Measurements from ENCODE around the gene CAMKMT. TPM values are rescaled to one million over a fixed set of nuclear protein-coding genes. Genes with fewer than 3 reads are reported as not detected.

The CAMKMT gene
- total and polyA plus RNA-seq, 2 donors (not counting 1 experiment from before 2014, with no cell fraction given) = 6.2 to 23.3 TPM

GRCh38 chr2:44799754-44800153 lies 438.0 kb downstream of the CAMKMT start:
- TF ChIP-seq, protein P1, sequence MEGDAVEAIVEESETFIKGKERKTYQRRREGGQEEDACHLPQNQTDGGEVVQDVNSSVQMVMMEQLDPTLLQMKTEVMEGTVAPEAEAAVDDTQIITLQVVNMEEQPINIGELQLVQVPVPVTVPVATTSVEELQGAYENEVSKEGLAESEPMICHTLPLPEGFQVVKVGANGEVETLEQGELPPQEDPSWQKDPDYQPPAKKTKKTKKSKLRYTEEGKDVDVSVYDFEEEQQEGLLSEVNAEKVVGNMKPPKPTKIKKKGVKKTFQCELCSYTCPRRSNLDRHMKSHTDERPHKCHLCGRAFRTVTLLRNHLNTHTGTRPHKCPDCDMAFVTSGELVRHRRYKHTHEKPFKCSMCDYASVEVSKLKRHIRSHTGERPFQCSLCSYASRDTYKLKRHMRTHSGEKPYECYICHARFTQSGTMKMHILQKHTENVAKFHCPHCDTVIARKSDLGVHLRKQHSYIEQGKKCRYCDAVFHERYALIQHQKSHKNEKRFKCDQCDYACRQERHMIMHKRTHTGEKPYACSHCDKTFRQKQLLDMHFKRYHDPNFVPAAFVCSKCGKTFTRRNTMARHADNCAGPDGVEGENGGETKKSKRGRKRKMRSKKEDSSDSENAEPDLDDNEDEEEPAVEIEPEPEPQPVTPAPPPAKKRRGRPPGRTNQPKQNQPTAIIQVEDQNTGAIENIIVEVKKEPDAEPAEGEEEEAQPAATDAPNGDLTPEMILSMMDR (IDR thresholded peaks at IDR 0.05) = no peak
- no peak for TF ChIP-seq EZH2 (IDR thresholded peaks at IDR 0.05; ENCODE audit: borderline replicate concordance, insufficient read depth, low read depth, low read length, poor library complexity, severe bottlenecking)
- H3K79me2 ChIP-seq (ENCODE audit: control insufficient read depth, insufficient read depth, low read length) = no peaks in the 10 kb centered on the region
- no peak for DNase-seq
- H4K20me1 ChIP-seq (ENCODE audit: control insufficient read depth, insufficient read depth, low read length, poor library complexity, severe bottlenecking) = no peaks in the 10 kb centered on the region
- 80% methylated on average over 2 of the region's 2 CpGs for WGBS (ENCODE audit: insufficient coverage)
- H3K27ac ChIP-seq (ENCODE audit: low read length in 2 of 2) = no peak overlapping the region
- intact Hi-C loops (cut with micrococcal nuclease) = loop anchor here (5.0 kb wide), 1 partner anchor 143 kb away; the partner anchor contains the start of gene SIX3
- POLR2A ChIA-PET = no interaction called here
- H3K4me3 ChIP-seq (ENCODE audit: control extremely low read depth in 1 of 5, extremely low read depth in 1 of 5, insufficient read depth in 1 of 5, low read depth in 2 of 5, low read length in 4 of 5) = no peak overlapping the region
- peaks cover 0 to 24% (median 0%) of the 10 kb centered on the region in 3 donors for H3K9me3 ChIP-seq (ENCODE audit: control extremely low read depth in 1 of 3, control insufficient read depth in 2 of 3, insufficient read depth in 1 of 3, low read length in 2 of 3)
- no peak for ATAC-seq (ENCODE audit: low read depth)
- Mint-ChIP-seq H3K9me3 (ENCODE audit: insufficient read depth) (no peaks in the 10 kb centered on the region), H3K4me1 (peaks cover 32% of the 10 kb centered on the region), H3K4me3 (no peak overlapping the region), H3K27ac (no peak overlapping the region), H3K27me3 (peaks cover 71% of the 10 kb centered on the region)
- H3K4me2 ChIP-seq (replicated peaks; ENCODE audit: low read depth, low read length, poor library complexity, severe bottlenecking) = no peak overlapping the region
- H3K9ac ChIP-seq (ENCODE audit: low read length) = no peak overlapping the region
- H3K36me3 ChIP-seq (replicated peaks in 1 of 2; ENCODE audit: control extremely low read depth in 1 of 2, control insufficient read depth in 1 of 2, extremely low read depth in 1 of 2, insufficient read depth in 2 of 2, low read length in 1 of 2) = no peaks in the 10 kb centered on the region
- CTCF ChIA-PET = no interaction called here
- peaks cover 30 to 40% of the 10 kb centered on the region in 2 donors for H3K4me1 ChIP-seq (ENCODE audit: control insufficient read depth in 2 of 2, insufficient read depth in 2 of 2, low read length in 2 of 2)
- H3K27me3 ChIP-seq (replicated peaks in 1 of 4; ENCODE audit: control extremely low read depth in 1 of 4, control insufficient read depth in 3 of 4, insufficient read depth in 4 of 4, low read length in 3 of 4) = peaks cover 0 to 72% (median 60%) of the 10 kb centered on the region in 4 experiments
- H2AFZ ChIP-seq (ENCODE audit: insufficient read depth, low read depth, low read length, poor library complexity, severe bottlenecking) = no peak overlapping the region

DNA sequence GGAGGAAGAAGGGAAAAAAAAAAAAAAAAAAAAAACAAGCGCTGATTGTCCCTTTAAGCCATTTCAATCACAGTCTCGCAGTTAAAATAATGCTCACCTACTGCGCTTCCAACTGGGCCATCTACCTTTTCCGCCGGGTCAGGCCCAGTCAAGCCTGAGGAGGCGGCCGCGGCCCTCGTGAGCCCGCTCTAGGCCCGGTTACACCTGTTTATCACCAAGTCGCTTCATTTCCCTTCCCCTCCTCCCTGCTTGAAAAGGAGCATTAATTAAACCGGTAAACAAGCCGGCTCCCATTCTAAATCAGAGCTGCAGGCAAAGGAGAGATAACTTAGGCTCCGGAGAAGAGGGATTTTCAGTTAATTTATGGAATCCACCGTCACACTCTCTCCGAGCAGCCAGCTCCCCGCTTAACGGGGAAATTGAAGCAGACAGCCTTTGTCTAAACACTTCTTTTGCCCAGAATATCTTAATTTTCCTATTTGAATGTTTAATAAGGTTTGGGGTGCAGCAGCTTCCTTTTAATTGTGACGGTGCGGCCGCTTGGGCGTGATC lies 439.6 kb downstream of the CAMKMT start:
- TF ChIP-seq, protein P1 (IDR thresholded peaks at IDR 0.05) = no peak
- TF ChIP-seq EZH2 (IDR thresholded peaks at IDR 0.05; ENCODE audit: borderline replicate concordance, insufficient read depth, low read depth, low read length, poor library complexity, severe bottlenecking) = peak; percentile 94
- Histone ChIP-seq H3K9ac (ENCODE audit: low read length) (peak overlapping the region; percentile 53), H4K20me1 (ENCODE audit: control insufficient read depth, insufficient read depth, low read length, poor library complexity, severe bottlenecking) (no peaks in the 10 kb centered on the region), H3K36me3 (replicated peaks in 1 of 2; ENCODE audit: control extremely low read depth in 1 of 2, control insufficient read depth in 1 of 2, extremely low read depth in 1 of 2, insufficient read depth in 2 of 2, low read length in 1 of 2) (no peaks in the 10 kb centered on the region), H2AFZ (ENCODE audit: insufficient read depth, low read depth, low read length, poor library complexity, severe bottlenecking) (peak overlapping the region; percentile 24), H3K4me2 (replicated peaks; ENCODE audit: low read depth, low read length, poor library complexity, severe bottlenecking) (peak overlapping the region; percentile 79), H3K9me3 (ENCODE audit: control extremely low read depth in 1 of 3, control insufficient read depth in 2 of 3, insufficient read depth in 1 of 3, low read length in 2 of 3) (peaks cover 0 to 24% (median 0%) of the 10 kb centered on the region in 3 donors), H3K27me3 (replicated peaks in 1 of 4; ENCODE audit: control extremely low read depth in 1 of 4, control insufficient read depth in 3 of 4, insufficient read depth in 4 of 4, low read length in 3 of 4) (peaks cover 0 to 86% (median 75%) of the 10 kb centered on the region in 4 experiments), H3K4me3 (ENCODE audit: control extremely low read depth in 1 of 5, extremely low read depth in 1 of 5, insufficient read depth in 1 of 5, low read depth in 2 of 5, low read length in 4 of 5) (peak overlapping the region in 4 of 5 experiments; percentile 27 to 62 (median 40)), H3K79me2 (ENCODE audit: control insufficient read depth, insufficient read depth, low read length) (no peaks in the 10 kb centered on the region), H3K27ac (ENCODE audit: low read length in 2 of 2) (no peak overlapping the region), H3K4me1 (ENCODE audit: control insufficient read depth in 2 of 2, insufficient read depth in 2 of 2, low read length in 2 of 2) (peaks cover 32 to 50% of the 10 kb centered on the region in 2 donors)
- intact Hi-C loops (cut with micrococcal nuclease) = loop anchor here (5.0 kb wide), 1 partner anchor 141 kb away; the partner anchor contains the start of gene SIX3
- ChIA-PET CTCF (no interaction called here), POLR2A (no interaction called here)
- DNase-seq (peak; percentile 56), ATAC-seq (ENCODE audit: low read depth) (peak; percentile 33)
- Mint-ChIP-seq H3K4me3 (peak overlapping the region; percentile 87), H3K9me3 (ENCODE audit: insufficient read depth) (no peaks in the 10 kb centered on the region), H3K4me1 (peaks cover 34% of the 10 kb centered on the region), H3K27ac (no peak overlapping the region), H3K27me3 (peaks cover 82% of the 10 kb centered on the region)
- 7% methylated on average over 14 of the region's 23 CpGs for WGBS (ENCODE audit: insufficient coverage)

All from B cell (primary cell).